ENCODE data around the gene DCX.
"Not testable (repeated sequence)": the region's sequence is repeated elsewhere in the genome, so short reads cannot be mapped to it uniquely, and the experiment has no call there.

Gene DCX

GRCh38 chrX:111348429-111348828 is 63.6 kb downstream of the DCX start:
- H3K4me3 ChIP-seq (ENCODE audit: low read depth, low read length) = no peak overlapping the region
- DNase-seq (ENCODE audit: low read depth) = no peak
- TF ChIP-seq, protein P1, sequence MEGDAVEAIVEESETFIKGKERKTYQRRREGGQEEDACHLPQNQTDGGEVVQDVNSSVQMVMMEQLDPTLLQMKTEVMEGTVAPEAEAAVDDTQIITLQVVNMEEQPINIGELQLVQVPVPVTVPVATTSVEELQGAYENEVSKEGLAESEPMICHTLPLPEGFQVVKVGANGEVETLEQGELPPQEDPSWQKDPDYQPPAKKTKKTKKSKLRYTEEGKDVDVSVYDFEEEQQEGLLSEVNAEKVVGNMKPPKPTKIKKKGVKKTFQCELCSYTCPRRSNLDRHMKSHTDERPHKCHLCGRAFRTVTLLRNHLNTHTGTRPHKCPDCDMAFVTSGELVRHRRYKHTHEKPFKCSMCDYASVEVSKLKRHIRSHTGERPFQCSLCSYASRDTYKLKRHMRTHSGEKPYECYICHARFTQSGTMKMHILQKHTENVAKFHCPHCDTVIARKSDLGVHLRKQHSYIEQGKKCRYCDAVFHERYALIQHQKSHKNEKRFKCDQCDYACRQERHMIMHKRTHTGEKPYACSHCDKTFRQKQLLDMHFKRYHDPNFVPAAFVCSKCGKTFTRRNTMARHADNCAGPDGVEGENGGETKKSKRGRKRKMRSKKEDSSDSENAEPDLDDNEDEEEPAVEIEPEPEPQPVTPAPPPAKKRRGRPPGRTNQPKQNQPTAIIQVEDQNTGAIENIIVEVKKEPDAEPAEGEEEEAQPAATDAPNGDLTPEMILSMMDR (IDR thresholded peaks at IDR 0.05; ENCODE audit: insufficient read depth, low read depth, low read length, missing control alignments) = no peak

GRCh38 chrX:111346150-111346549 is 65.8 kb downstream of the DCX start:
- DNase-seq (ENCODE audit: low read depth); H3K4me3 ChIP-seq (ENCODE audit: low read depth, low read length): not testable (repeated sequence)

GRCh38 chrX:111340054-111340453 is 71.9 kb downstream of the DCX start:
- TF ChIP-seq, protein P1 (IDR thresholded peaks at IDR 0.05; ENCODE audit: insufficient read depth, low read depth, low read length, missing control alignments) = no peak
- H3K4me3 ChIP-seq (ENCODE audit: low read depth, low read length) = no peak overlapping the region
- no peak for DNase-seq (ENCODE audit: low read depth)

- no peak for DNase-seq (ENCODE audit: low read depth)
- no peak overlapping the region for H3K4me3 ChIP-seq (ENCODE audit: low read depth, low read length)
- TF ChIP-seq, protein P1 (IDR thresholded peaks at IDR 0.05; ENCODE audit: insufficient read depth, low read depth, low read length, missing control alignments) = no peak
Observed at GRCh38 chrX:111339212-111339611, 72.8 kb downstream of the DCX start.

GRCh38 chrX:111338095-111338698 is 73.8 kb downstream of the DCX start:
- no peak overlapping the region for H3K4me3 ChIP-seq (ENCODE audit: low read depth, low read length)
- no peak for DNase-seq (ENCODE audit: low read depth)
- TF ChIP-seq, protein P1 (IDR thresholded peaks at IDR 0.05; ENCODE audit: insufficient read depth, low read depth, low read length, missing control alignments) = no peak

GRCh38 chrX:111337067-111337637 is 74.8 kb downstream of the DCX start:
- no peak for DNase-seq (ENCODE audit: low read depth)
- TF ChIP-seq, protein P1 (IDR thresholded peaks at IDR 0.05; ENCODE audit: insufficient read depth, low read depth, low read length, missing control alignments) = no peak
- H3K4me3 ChIP-seq (ENCODE audit: low read depth, low read length) = no peak overlapping the region

DNA sequence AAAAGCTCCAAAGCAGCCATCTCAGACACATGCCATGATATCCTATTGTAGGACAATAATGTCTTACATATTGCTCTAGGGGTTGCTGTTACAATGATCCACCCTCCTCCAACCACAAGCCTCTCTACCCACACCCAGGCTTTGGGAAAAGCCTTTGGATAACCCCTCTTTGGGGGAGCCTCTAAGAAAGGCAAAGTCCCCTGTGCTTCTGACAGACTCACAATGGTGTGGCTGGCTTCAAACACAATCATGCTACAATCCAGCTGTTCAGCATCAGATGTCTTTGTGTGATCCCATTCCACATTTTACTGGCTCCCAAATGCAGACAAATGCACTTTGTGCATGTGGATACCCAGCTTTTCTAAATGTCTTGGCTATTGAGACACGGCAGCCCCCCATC is 75.9 kb downstream of the DCX start:
- DNase-seq (ENCODE audit: low read depth) = no peak
- H3K4me3 ChIP-seq (ENCODE audit: low read depth, low read length) = no peak overlapping the region
- TF ChIP-seq, protein P1 (IDR thresholded peaks at IDR 0.05; ENCODE audit: insufficient read depth, low read depth, low read length, missing control alignments) = no peak

Data from GM12865 (cell line).